HL-60 (cell line): ENCODE results near the gene RBM41.

Experiments
- DNase-seq, 2 experiments: peaks; one replicate each; pipeline ENCODE4 v3.0.0-alpha.2; 2010 to 2020; ENCODE audit warnings: low read depth in 1 of 2, low spot score in 1 of 2
- H3K27ac ChIP-seq: fragments of 250-450 bp; sonication (Bioruptor Pico); replicated peaks from 2 replicates; pipeline ENCODE4 v1.5.1; 2020; ENCODE audit warnings: mild to moderate bottlenecking, moderate library complexity
- H3K27me3 ChIP-seq: fragments of 250-450 bp; sonication (Bioruptor Pico); 2 replicates; pipeline ENCODE4 v1.5.1; 2021; ENCODE audit warnings: mild to moderate bottlenecking, moderate library complexity; ENCODE audit not compliant: insufficient read depth, poor library complexity, severe bottlenecking
- H3K4me3 ChIP-seq: replicated peaks from 2 replicates; pipeline ENCODE4 v1.5.1; 2011; ENCODE audit warnings: mild to moderate bottlenecking, control low read depth, low read length; ENCODE audit not compliant: insufficient read depth
- CTCF ChIP-seq: IDR thresholded peaks from one replicate; pipeline ENCODE4 v1.5.1; 2011; ENCODE audit warnings: low read length, control low read depth, inconsistent platforms; ENCODE audit not compliant: insufficient read depth
- GABPA ChIP-seq: IDR thresholded peaks from 2 replicates; pipeline ENCODE4 v1.6.1; 2012; ENCODE audit warnings: low read depth
- POLR2AphosphoS5 ChIP-seq: IDR thresholded peaks from 2 replicates; pipeline ENCODE4 v1.6.1; 2012; ENCODE audit warnings: low read depth
- SPI1 ChIP-seq: IDR thresholded peaks from 2 replicates; pipeline ENCODE4 v1.6.1; 2012; ENCODE audit warnings: low read depth, mild to moderate bottlenecking, borderline replicate concordance

RBM41 gene

DNA sequence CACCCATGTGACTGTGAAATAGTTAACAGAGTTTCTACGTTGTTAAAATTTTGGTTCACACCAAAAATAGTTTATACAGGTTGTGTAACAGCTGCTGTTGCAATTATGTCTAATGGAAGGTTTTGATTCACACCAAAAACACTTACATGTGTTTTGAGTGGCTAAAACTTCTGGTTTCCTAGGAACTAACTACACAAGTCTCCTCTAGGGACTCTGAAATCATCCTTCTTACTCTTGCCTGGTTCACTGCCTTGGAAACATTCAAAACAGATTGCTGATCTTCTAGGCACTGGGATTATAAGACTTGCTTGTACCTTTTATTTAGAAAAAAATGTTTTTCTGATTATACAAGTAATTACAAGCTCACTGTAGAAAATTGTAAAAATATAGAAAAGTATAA, 103.7 kb downstream of the RBM41 start:
- no peaks in the 10 kb centered on the region for H3K27me3 ChIP-seq
- no peak overlapping the region for H3K4me3 ChIP-seq
- DNase-seq: no peak
- TF ChIP-seq GABPA (no peak), CTCF (no peak), SPI1 (no peak), POLR2AphosphoS5 (no peak)
- no peak overlapping the region for H3K27ac ChIP-seq
